B cell (primary cell): ENCODE measurements around the gene CIB1.

Source experiments
- EZH2 ChIP-seq: IDR thresholded peaks from 2 replicates; pipeline ENCODE4 v1.6.1; 2012; ENCODE audit warnings: borderline replicate concordance, low read depth, mild to moderate bottlenecking, moderate library complexity, low read length; ENCODE audit not compliant: insufficient read depth, poor library complexity, severe bottlenecking
- TF ChIP-seq, protein P1 (sequence below): fragments of 200-600 bp; IDR thresholded peaks from one replicate; pipeline ENCODE4 v1.8.0; 2022; ENCODE audit warnings: antibody characterized with exemption, mild to moderate bottlenecking

- TF ChIP-seq, protein P1, sequence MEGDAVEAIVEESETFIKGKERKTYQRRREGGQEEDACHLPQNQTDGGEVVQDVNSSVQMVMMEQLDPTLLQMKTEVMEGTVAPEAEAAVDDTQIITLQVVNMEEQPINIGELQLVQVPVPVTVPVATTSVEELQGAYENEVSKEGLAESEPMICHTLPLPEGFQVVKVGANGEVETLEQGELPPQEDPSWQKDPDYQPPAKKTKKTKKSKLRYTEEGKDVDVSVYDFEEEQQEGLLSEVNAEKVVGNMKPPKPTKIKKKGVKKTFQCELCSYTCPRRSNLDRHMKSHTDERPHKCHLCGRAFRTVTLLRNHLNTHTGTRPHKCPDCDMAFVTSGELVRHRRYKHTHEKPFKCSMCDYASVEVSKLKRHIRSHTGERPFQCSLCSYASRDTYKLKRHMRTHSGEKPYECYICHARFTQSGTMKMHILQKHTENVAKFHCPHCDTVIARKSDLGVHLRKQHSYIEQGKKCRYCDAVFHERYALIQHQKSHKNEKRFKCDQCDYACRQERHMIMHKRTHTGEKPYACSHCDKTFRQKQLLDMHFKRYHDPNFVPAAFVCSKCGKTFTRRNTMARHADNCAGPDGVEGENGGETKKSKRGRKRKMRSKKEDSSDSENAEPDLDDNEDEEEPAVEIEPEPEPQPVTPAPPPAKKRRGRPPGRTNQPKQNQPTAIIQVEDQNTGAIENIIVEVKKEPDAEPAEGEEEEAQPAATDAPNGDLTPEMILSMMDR, result no peak
- TF ChIP-seq EZH2, result no peak
These were observed 23.1 kb downstream of the CIB1 start for GRCh38 chr15:90210593-90210992.
